GM20000 (cell line): ENCODE measurements around the gene AFTPH.

Source experiments
- DNase-seq: peaks from one replicate; pipeline ENCODE4 v3.0.0; 2012; ENCODE audit warnings: low spot score
- TF ChIP-seq, protein P1 (sequence below): IDR thresholded peaks from 2 replicates; pipeline ENCODE4 v1.5.1; 2012; ENCODE audit warnings: mild to moderate bottlenecking, control low read depth; ENCODE audit errors: extremely low read depth, missing control alignments

Gene AFTPH

DNA sequence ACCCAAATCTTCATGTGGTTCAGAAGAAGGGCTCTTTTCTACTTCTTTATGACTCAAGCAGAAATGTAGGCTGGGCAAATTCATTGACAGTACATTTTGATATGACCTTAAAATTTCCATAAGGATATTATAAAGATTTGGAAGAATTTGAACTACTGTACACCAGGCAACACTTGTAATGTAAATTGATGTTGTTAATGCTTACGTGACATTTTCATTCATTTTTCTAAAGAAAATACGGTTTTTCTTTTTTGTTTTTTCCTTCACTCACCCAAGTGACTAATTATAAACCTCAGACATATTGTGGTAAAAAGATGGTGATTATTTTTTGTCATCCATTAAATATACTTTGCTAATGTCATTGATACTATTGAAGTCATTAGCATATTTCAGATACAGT lies 17.4 kb downstream of the AFTPH start:
- TF ChIP-seq, protein P1, sequence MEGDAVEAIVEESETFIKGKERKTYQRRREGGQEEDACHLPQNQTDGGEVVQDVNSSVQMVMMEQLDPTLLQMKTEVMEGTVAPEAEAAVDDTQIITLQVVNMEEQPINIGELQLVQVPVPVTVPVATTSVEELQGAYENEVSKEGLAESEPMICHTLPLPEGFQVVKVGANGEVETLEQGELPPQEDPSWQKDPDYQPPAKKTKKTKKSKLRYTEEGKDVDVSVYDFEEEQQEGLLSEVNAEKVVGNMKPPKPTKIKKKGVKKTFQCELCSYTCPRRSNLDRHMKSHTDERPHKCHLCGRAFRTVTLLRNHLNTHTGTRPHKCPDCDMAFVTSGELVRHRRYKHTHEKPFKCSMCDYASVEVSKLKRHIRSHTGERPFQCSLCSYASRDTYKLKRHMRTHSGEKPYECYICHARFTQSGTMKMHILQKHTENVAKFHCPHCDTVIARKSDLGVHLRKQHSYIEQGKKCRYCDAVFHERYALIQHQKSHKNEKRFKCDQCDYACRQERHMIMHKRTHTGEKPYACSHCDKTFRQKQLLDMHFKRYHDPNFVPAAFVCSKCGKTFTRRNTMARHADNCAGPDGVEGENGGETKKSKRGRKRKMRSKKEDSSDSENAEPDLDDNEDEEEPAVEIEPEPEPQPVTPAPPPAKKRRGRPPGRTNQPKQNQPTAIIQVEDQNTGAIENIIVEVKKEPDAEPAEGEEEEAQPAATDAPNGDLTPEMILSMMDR: no peak
- no peak for DNase-seq

DNA sequence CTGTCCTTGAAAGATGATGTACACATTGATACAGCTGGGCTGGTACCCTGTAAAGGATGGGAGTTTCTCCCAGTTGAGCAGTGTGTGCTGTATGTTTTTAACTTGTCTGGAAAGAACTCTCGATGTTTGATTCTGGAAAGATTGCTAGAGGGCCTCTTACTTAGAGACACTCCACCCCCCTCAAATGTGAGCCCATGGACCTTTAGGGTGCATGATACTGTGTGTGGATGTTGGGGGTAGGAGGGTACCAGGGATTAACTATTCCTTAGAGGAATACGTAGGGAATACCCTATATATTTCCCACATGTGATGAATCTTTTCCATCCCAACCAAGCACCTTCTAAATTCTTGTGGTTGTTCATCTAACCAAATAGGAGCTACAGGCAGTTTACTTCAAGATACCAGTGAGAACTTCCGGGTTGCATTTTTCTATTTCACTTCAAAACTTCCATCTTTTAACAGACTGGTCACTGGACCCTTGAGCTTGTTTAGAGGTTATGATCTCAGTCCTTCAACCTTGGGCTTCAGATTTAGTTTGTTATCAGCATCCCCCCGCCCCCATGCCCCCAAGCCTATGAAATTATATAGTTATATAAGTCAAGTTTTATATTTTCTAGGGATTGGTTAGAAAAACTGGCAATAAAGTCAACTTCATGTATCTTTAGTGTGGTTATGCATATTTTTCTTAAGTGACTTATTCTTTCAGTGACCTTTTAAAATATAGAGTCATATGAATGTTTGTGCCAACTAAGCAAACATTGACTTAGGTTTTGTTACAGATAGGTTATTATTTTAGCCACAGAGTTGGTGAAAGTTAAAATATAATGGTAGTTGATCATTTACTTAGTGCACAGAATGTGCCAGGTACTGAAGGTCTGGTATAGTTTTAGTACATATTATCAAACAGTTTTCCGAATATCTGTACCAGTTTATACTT lies 18.2 kb downstream of the AFTPH start:
- TF ChIP-seq, protein P1: no peak
- DNase-seq: no peak

DNA sequence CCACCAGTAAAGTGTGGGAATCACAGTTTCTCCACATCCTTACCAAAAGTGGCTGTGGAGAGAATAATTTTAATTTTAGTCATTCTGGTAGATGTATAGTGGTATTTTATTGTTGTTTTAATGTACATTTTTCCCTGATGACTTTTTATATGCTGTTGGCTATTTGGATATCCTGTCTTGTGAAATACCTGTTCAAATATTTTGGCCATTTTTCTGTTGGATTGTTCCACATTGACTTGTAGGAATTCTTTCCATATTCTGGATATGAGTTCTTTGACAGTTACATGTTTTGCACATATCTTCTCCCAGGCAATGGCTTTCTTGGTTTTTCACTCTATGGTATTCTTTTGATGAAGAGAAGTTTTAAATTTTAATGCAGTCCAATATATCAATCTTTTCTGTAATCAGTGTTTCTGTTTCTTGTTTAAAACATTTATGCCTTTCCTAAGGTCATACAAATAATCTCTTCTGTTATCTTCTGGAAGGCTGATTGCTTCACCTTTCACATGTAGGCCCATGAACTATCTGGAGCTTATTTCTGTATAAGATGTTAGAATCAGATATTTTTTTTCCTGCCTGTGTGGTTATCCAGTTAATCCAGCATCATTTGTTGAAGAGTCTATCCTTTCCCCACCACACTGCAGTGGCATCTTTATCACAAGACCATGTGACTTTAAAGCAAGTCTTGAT lies 19.0 kb downstream of the AFTPH start:
- TF ChIP-seq, protein P1: no peak
- DNase-seq: no peak

DNA sequence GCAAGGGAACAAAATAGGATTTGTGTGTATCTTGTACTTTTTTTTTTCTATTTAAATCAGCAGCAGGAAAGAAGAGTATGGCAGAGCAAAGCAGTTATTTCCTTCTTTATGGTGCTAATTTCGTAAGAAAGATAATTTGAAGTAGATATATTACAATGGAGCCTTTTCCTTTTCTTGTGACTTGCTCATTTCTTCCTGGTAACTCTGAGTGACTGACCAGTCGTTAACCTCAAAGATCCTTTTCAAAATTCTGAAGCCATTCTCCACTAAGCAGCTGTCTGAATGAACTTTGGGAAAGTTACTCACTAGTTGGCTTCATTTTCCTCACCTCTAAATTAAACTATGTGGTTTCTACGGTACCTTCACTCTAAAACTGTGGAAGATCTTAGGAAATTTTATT lies 24.6 kb downstream of the AFTPH start:
- no peak for DNase-seq
- TF ChIP-seq, protein P1: no peak

DNA sequence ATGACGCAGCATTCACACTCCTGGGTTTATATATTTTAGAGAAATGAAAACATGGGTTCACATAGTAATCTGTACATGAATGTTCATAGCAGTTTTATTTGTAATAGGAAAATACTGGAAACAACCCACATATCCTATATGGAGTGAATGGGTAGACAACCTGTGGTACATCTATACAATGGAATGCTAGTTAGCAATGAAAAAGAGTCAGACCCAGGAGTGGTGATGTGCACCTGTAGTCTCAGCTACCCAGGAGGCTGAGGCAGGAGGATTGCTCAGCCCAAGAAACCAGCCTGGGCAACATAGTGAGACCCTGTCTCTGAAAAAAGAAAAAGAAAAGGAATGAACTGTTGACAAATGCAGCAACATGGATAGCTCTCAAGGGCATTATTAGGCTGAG lies 25.9 kb downstream of the AFTPH start:
- DNase-seq: no peak
- TF ChIP-seq, protein P1: no peak

DNA sequence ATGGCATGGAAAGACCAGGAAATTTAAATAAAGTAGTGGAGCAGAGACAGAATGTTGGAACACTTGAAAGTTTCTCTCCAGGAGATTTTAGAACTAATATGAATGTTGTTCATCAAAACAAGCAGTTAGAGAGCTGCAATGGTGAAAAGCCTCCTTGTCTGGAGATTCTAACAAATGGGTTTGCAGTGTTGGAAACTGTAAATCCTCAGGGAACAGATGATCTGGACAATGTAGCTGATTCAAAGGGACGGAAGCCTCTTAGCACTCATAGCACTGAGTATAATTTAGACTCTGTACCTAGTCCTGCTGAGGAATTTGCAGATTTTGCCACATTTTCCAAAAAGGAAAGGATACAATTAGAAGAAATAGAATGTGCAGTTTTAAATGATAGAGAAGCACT lies 27.7 kb downstream of the AFTPH start:
- DNase-seq: no peak
- TF ChIP-seq, protein P1: no peak

DNA sequence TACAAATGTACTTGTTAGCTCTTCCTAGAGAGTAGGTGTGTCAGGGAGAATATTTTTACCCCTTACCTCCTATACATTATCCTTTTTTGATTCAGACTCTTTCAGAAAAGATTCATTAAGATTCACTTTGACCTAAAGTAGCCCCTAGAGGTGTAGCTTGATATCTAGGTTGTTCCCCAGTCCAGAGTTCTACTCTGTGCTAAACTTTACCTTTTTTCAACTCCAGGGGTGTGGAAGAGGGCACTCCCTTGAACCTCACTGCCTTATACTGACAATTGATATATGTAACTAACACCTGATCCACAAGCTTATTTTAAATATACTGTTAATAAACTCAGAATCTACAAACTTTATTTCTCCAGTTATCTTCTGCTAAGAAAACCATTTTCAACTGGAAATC lies 30.0 kb downstream of the AFTPH start:
- DNase-seq: no peak
- TF ChIP-seq, protein P1: no peak
